CD4-positive, CD25-positive, alpha-beta regulatory T cell (primary cell): Measurements from ENCODE around the gene KPNA6. TPM values are rescaled to one million over a fixed set of nuclear protein-coding genes. Genes with fewer than 3 reads are reported as not detected.

Experiments
- ATAC-seq, 2 donors: fragments of 150-1000 bp; cut with Tn5 transposase; one replicate each; pipeline ENCODE4 v1.10.0; 2021; ENCODE audit warnings: low read depth in 2 of 2, moderate number of reproducible peaks in 2 of 2, moderate library complexity in 1 of 2
- DNase-seq, 3 donors: peaks; one replicate each; pipeline versions ENCODE4 v3.0.0 to v3.0.0-alpha.2; 2012 to 2022; ENCODE audit warnings: mixed read lengths in 1 of 3
- H3K27ac ChIP-seq: one replicate; pipeline ENCODE4 v1.7.0; 2013; ENCODE audit warnings: mild to moderate bottlenecking, low read length; ENCODE audit not compliant: insufficient read depth, poor library complexity, severe bottlenecking
- H3K27me3 ChIP-seq: one replicate; pipeline ENCODE4 v1.7.0; 2013; ENCODE audit warnings: low read length; ENCODE audit not compliant: control insufficient read depth, insufficient read depth
- H3K36me3 ChIP-seq: one replicate; pipeline ENCODE4 v1.7.0; 2013; ENCODE audit warnings: mild to moderate bottlenecking, low read length, moderate library complexity; ENCODE audit not compliant: control insufficient read depth, insufficient read depth
- H3K4me1 ChIP-seq: 2 replicates; pipeline ENCODE4 v1.7.0; 2013; ENCODE audit warnings: mild to moderate bottlenecking, low read length; ENCODE audit not compliant: insufficient read depth, control insufficient read depth, poor library complexity, severe bottlenecking
- H3K4me3 ChIP-seq: one replicate; pipeline ENCODE4 v1.7.0; 2013; ENCODE audit warnings: low read depth, mild to moderate bottlenecking, low read length, moderate library complexity
- H3K9me3 ChIP-seq, 2 experiments: 1 replicate in 1 of 2; 2 replicates in 1 of 2; pipeline ENCODE4 v1.7.0; 2013; ENCODE audit warnings: low read length in 2 of 2, mild to moderate bottlenecking in 1 of 2, moderate library complexity in 1 of 2; ENCODE audit not compliant: control insufficient read depth in 2 of 2
- H3K27ac Mint-ChIP-seq, 3 donors: one replicate each; pipeline ENCODE4 v1.8.0; 2020 to 2022; ENCODE audit warnings: mild to moderate bottlenecking in 3 of 3, mixed read lengths in 3 of 3, moderate library complexity in 2 of 3
- H3K27me3 Mint-ChIP-seq: one replicate; pipeline ENCODE4 v1.8.0; 2022; ENCODE audit warnings: mild to moderate bottlenecking, mixed read lengths
- H3K36me3 Mint-ChIP-seq: one replicate; pipeline ENCODE4 v1.8.0; 2020; ENCODE audit warnings: mixed read lengths
- H3K4me1 Mint-ChIP-seq, 4 donors: one replicate each; pipeline ENCODE4 v1.8.0; 2020 to 2022; ENCODE audit warnings: mixed read lengths in 4 of 4, mild to moderate bottlenecking in 1 of 4
- H3K4me3 Mint-ChIP-seq, 4 donors: one replicate each; pipeline ENCODE4 v1.8.0; 2020 to 2022; ENCODE audit warnings: mild to moderate bottlenecking in 4 of 4, mixed read lengths in 4 of 4, moderate library complexity in 3 of 4
- H3K9me3 Mint-ChIP-seq, 7 donors: one replicate each; pipeline ENCODE4 v1.8.0; 2020 to 2022; ENCODE audit warnings: mixed read lengths in 7 of 7, mild to moderate bottlenecking in 3 of 7, moderate library complexity in 2 of 7
- polyA plus RNA-seq, 4 donors: library from polyadenylated mRNA; unstranded; fragments of 300-500 nt; fragmentation: Illumina TruSeq; gene quantifications; one replicate each; pipeline ENCODE4 v1.2.3, GENCODE V29; 2021
- total RNA-seq: library from RNA; stranded (reverse); gene quantifications from one replicate; pipeline ENCODE4 v1.2.3, GENCODE V29; 2022

KPNA6 gene
- total and polyA plus RNA-seq, 5 donors from 2014 or later, result 22.7 to 56.1 (median 28.6) TPM

- Mint-ChIP-seq H3K36me3 (peaks cover 33% of the 10 kb centered on the region), H3K27ac (peak overlapping the region; percentile 20 to 83 (median 82)), H3K27me3 (no peaks in the 10 kb centered on the region), H3K4me3 (peak overlapping the region; percentile 30 to 83 (median 75)), H3K9me3 (no peaks in the 10 kb centered on the region), H3K4me1 (peaks cover 6 to 54% (median 35%) of the 10 kb centered on the region in 4 donors)
- Histone ChIP-seq H3K4me1 (peaks cover 34% of the 10 kb centered on the region), H3K36me3 (peaks cover 47% of the 10 kb centered on the region), H3K27ac (peak overlapping the region; percentile 5), H3K27me3 (no peaks in the 10 kb centered on the region), H3K4me3 (peak overlapping the region; percentile 41), H3K9me3 (no peaks in the 10 kb centered on the region)
- DNase-seq, result peak in 2 of 3 donors; percentile 11 to 54
- no peak for ATAC-seq
Measured at GRCh38 chr1:32195972-32196823, 88.3 kb downstream of the KPNA6 start.

GRCh38 chr1:32197074-32197473 is 89.2 kb downstream of the KPNA6 start:
- H3K4me1 ChIP-seq, result peaks cover 43% of the 10 kb centered on the region
- peaks cover 6 to 60% (median 39%) of the 10 kb centered on the region in 4 donors for H3K4me1 Mint-ChIP-seq
- no peaks in the 10 kb centered on the region for H3K27me3 Mint-ChIP-seq
- DNase-seq (no peak), ATAC-seq (no peak)
- no peaks in the 10 kb centered on the region for H3K9me3 ChIP-seq
- no peak overlapping the region for H3K27ac ChIP-seq
- H3K4me3 Mint-ChIP-seq, result peak overlapping the region in 3 of 4 donors; percentile 5 to 77 (median 62)
- H3K36me3 ChIP-seq, result peaks cover 38% of the 10 kb centered on the region
- H3K27me3 ChIP-seq, result no peaks in the 10 kb centered on the region
- no peaks in the 10 kb centered on the region for H3K9me3 Mint-ChIP-seq
- H3K27ac Mint-ChIP-seq, result peak overlapping the region; percentile 82 to 89 (median 83)
- peaks cover 25% of the 10 kb centered on the region for H3K36me3 Mint-ChIP-seq
- H3K4me3 ChIP-seq, result no peak overlapping the region

DNA sequence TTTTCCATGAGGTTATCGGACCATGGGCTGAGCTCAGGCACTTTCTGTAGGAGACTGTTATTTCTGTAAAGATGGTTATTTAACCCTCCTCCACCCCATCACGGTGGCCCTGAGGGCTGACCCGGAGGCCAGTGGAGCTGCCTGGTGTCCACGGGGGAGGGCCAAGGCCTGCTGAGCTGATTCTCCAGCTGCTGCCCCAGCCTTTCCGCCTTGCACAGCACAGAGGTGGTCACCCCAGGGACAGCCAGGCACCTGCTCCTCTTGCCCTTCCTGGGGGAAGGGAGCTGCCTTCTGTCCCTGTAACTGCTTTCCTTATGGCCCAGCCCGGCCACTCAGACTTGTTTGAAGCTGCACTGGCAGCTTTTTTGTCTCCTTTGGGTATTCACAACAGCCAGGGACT is 90.0 kb downstream of the KPNA6 start:
- no peak for ATAC-seq
- Mint-ChIP-seq H3K27ac (peak overlapping the region; percentile 62 to 89 (median 82)), H3K36me3 (peaks cover 20% of the 10 kb centered on the region), H3K27me3 (no peaks in the 10 kb centered on the region), H3K9me3 (no peaks in the 10 kb centered on the region), H3K4me3 (peak overlapping the region in 1 of 4 donors; percentile 52), H3K4me1 (peaks cover 6 to 66% (median 45%) of the 10 kb centered on the region in 4 donors)
- H3K9me3 ChIP-seq, result no peaks in the 10 kb centered on the region
- peaks cover 30% of the 10 kb centered on the region for H3K36me3 ChIP-seq
- no peak for DNase-seq
- H3K4me3 ChIP-seq, result no peak overlapping the region
- peak overlapping the region; percentile 29 for H3K27ac ChIP-seq
- H3K27me3 ChIP-seq, result no peaks in the 10 kb centered on the region
- peaks cover 48% of the 10 kb centered on the region for H3K4me1 ChIP-seq

DNA sequence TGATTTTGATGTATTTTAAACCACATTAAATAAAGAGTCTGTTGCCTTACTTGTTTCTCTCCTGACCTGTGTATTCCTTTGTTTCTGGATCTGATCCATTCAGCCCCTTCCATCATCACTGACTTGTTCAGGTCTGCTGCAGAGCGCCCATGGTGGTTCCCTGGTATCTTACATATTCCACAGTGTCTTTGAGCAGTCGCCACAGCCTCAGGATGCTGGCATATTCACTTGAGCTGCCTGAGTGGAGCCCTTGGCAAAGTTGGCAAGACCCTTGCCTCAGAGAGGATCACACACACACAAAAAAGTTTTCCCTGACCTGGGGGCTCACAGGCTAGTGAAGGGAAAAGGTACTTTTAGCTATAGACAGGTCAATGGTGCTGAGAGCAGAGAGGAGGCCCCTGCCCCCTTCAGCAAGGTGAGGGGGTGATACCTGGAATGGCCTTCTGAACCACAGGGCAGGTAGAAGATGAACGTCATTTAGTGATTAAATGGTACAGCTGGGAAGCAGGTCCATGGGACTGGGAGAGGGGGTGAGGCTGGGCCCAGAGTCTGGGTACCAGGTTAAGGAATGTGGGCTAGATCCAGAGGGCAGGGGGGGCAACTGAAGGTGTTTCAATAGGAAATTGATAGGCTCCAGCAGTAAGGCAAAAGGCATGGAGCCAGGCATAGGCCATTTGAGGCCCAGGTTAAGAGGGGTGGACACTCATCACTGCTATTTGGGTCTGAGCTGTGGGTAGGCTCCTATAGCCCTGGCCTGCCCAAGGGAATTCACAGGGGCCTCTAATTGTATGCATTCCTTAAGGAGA is 90.6 kb downstream of the KPNA6 start:
- no peak for DNase-seq
- peaks cover 6 to 68% (median 46%) of the 10 kb centered on the region in 4 donors for H3K4me1 Mint-ChIP-seq
- peak overlapping the region in 3 of 4 donors; percentile 51 to 94 (median 74) for H3K4me3 Mint-ChIP-seq
- peak overlapping the region in 2 of 3 donors; percentile 62 to 68 for H3K27ac Mint-ChIP-seq
- Histone ChIP-seq H3K36me3 (peaks cover 24% of the 10 kb centered on the region), H3K27me3 (no peaks in the 10 kb centered on the region), H3K27ac (peak overlapping the region; percentile 94), H3K4me1 (peaks cover 48% of the 10 kb centered on the region), H3K9me3 (no peaks in the 10 kb centered on the region), H3K4me3 (no peak overlapping the region)
- H3K9me3 Mint-ChIP-seq, result no peaks in the 10 kb centered on the region
- peaks cover 14% of the 10 kb centered on the region for H3K36me3 Mint-ChIP-seq
- no peaks in the 10 kb centered on the region for H3K27me3 Mint-ChIP-seq
- ATAC-seq, result no peak

GRCh38 chr1:32199043-32199716 is 91.3 kb downstream of the KPNA6 start:
- Mint-ChIP-seq H3K4me3 (peak overlapping the region in 3 of 4 donors; percentile 11 to 94 (median 93)), H3K36me3 (peaks cover 10% of the 10 kb centered on the region), H3K27ac (peak overlapping the region; percentile 32 to 95 (median 62)), H3K27me3 (no peaks in the 10 kb centered on the region), H3K9me3 (no peaks in the 10 kb centered on the region), H3K4me1 (peaks cover 6 to 66% (median 46%) of the 10 kb centered on the region in 4 donors)
- no peak for DNase-seq
- Histone ChIP-seq H3K27me3 (no peaks in the 10 kb centered on the region), H3K4me1 (peaks cover 48% of the 10 kb centered on the region), H3K9me3 (no peaks in the 10 kb centered on the region), H3K36me3 (peaks cover 17% of the 10 kb centered on the region), H3K4me3 (no peak overlapping the region), H3K27ac (peak overlapping the region; percentile 94)
- no peak for ATAC-seq

DNA sequence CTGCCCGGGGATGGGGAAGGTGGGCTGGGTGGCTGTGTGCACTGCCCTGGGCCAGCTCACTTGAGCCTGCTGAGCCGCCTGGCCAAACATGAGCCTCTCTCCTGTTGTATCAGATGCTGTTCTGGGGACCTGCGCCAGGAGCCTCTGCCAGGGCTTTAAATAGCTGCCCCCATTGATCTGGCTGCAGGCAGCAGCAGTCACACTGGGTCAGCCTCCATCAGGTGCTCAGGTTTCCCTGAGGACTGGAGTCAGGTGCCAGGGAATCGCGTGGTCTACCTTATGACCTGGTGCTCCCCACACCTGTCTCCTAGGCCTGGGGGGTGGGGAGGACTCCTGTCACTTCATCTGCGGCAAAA is 91.8 kb downstream of the KPNA6 start:
- Histone ChIP-seq H3K4me1 (peaks cover 48% of the 10 kb centered on the region), H3K9me3 (no peaks in the 10 kb centered on the region), H3K27me3 (no peaks in the 10 kb centered on the region), H3K27ac (peak overlapping the region; percentile 94), H3K4me3 (peak overlapping the region; percentile 91), H3K36me3 (peaks cover 12% of the 10 kb centered on the region)
- peak overlapping the region; percentile 93 to 95 (median 94) for H3K4me3 Mint-ChIP-seq
- H3K27me3 Mint-ChIP-seq, result no peaks in the 10 kb centered on the region
- DNase-seq (no peak), ATAC-seq (no peak)
- H3K36me3 Mint-ChIP-seq, result peaks cover 5% of the 10 kb centered on the region
- H3K27ac Mint-ChIP-seq, result peak overlapping the region in 2 of 3 donors; percentile 91 to 95
- H3K4me1 Mint-ChIP-seq, result peaks cover 6 to 64% (median 48%) of the 10 kb centered on the region in 4 donors
- H3K9me3 Mint-ChIP-seq, result no peaks in the 10 kb centered on the region
